RWPE2 (cell line): ENCODE data around the gene OGG1.

ENCODE experiments used
- ATAC-seq: fragments of 200-7000 bp; cut with Tn5 transposase; 3 replicates; pipeline ENCODE4 v1.9.1; 2021; ENCODE audit warnings: low read depth
- DNase-seq: peaks from one replicate; pipeline ENCODE4 v3.0.0-alpha.2; 2020; ENCODE audit warnings: low spot score
- H3K27ac ChIP-seq: fragments of 450-650 bp; 2 replicates; pipeline ENCODE4 v1.5.1; 2017; ENCODE audit warnings: mild to moderate bottlenecking; ENCODE audit not compliant: poor library complexity, severe bottlenecking
- H3K27me3 ChIP-seq: fragments of 250-450 bp; sonication (Bioruptor Pico); 2 replicates; pipeline ENCODE4 v1.5.1; 2021; ENCODE audit warnings: mild to moderate bottlenecking, moderate library complexity; ENCODE audit not compliant: insufficient read depth, poor library complexity, severe bottlenecking
- H3K36me3 ChIP-seq: fragments of 250-450 bp; sonication (Bioruptor Pico); 2 replicates; pipeline ENCODE4 v1.5.1; 2020; ENCODE audit warnings: low read depth, mild to moderate bottlenecking, moderate library complexity
- H3K4me1 ChIP-seq: fragments of 250-450 bp; sonication (Bioruptor Pico); 2 replicates; pipeline ENCODE4 v1.5.1; 2021; ENCODE audit warnings: mild to moderate bottlenecking, moderate library complexity; ENCODE audit not compliant: insufficient read depth, poor library complexity, severe bottlenecking
- H3K4me3 ChIP-seq: fragments of 250-450 bp; sonication (Bioruptor Pico); 2 replicates; pipeline ENCODE4 v1.5.1; 2021; ENCODE audit warnings: mild to moderate bottlenecking, moderate library complexity; ENCODE audit not compliant: severe bottlenecking
- H3K9me3 ChIP-seq: fragments of 250-450 bp; sonication (Bioruptor Pico); 2 replicates; pipeline ENCODE4 v1.5.1; 2021; ENCODE audit warnings: mild to moderate bottlenecking, moderate library complexity; ENCODE audit not compliant: severe bottlenecking
- CTCF ChIP-seq: fragments of 450-650 bp; IDR thresholded peaks from one replicate; pipeline ENCODE4 v1.5.1; 2017; ENCODE audit warnings: mild to moderate bottlenecking, moderate library complexity; ENCODE audit not compliant: poor library complexity, severe bottlenecking

OGG1 gene

GRCh38 chr3:9779721-9780457 is 30.1 kb downstream of the OGG1 start:
- Histone ChIP-seq H3K36me3 (peaks cover 32% of the 10 kb centered on the region), H3K27ac (no peak overlapping the region), H3K4me3 (no peak overlapping the region), H3K27me3 (no peaks in the 10 kb centered on the region), H3K9me3 (no peaks in the 10 kb centered on the region), H3K4me1 (no peaks in the 10 kb centered on the region)
- DNase-seq, result no peak
- no peak for TF ChIP-seq CTCF
- ATAC-seq, result no peak

- H3K27ac ChIP-seq, result no peak overlapping the region
- H3K36me3 ChIP-seq, result peaks cover 37% of the 10 kb centered on the region
- DNase-seq (no peak), ATAC-seq (no peak)
- H3K4me3 ChIP-seq, result no peak overlapping the region
- H3K27me3 ChIP-seq, result no peaks in the 10 kb centered on the region
- H3K4me1 ChIP-seq, result no peaks in the 10 kb centered on the region
- no peaks in the 10 kb centered on the region for H3K9me3 ChIP-seq
- no peak for TF ChIP-seq CTCF
Observed at GRCh38 chr3:9780458-9780812, 30.7 kb downstream of the OGG1 start.

- no peaks in the 10 kb centered on the region for H3K9me3 ChIP-seq
- peaks cover 40% of the 10 kb centered on the region for H3K36me3 ChIP-seq
- DNase-seq, result no peak
- no peak overlapping the region for H3K27ac ChIP-seq
- H3K4me1 ChIP-seq, result no peaks in the 10 kb centered on the region
- ATAC-seq, result no peak
- TF ChIP-seq CTCF, result no peak
- H3K27me3 ChIP-seq, result no peaks in the 10 kb centered on the region
- H3K4me3 ChIP-seq, result no peak overlapping the region
Observed at GRCh38 chr3:9780910-9781309, 31.2 kb downstream of the OGG1 start.

GRCh38 chr3:9781551-9781950 is 31.8 kb downstream of the OGG1 start:
- Histone ChIP-seq H3K4me3 (no peak overlapping the region), H3K4me1 (no peaks in the 10 kb centered on the region), H3K27me3 (no peaks in the 10 kb centered on the region), H3K9me3 (no peaks in the 10 kb centered on the region), H3K27ac (no peak overlapping the region), H3K36me3 (peaks cover 47% of the 10 kb centered on the region)
- no peak for TF ChIP-seq CTCF
- ATAC-seq (no peak), DNase-seq (no peak)

GRCh38 chr3:9781978-9782603 is 32.3 kb downstream of the OGG1 start:
- no peak for ATAC-seq
- Histone ChIP-seq H3K27me3 (no peaks in the 10 kb centered on the region), H3K27ac (no peak overlapping the region), H3K4me1 (no peaks in the 10 kb centered on the region), H3K9me3 (no peaks in the 10 kb centered on the region), H3K4me3 (no peak overlapping the region), H3K36me3 (peaks cover 51% of the 10 kb centered on the region)
- TF ChIP-seq CTCF, result no peak
- no peak for DNase-seq
